ENCODE results near the gene CRTC2.

The CRTC2 gene

DNA sequence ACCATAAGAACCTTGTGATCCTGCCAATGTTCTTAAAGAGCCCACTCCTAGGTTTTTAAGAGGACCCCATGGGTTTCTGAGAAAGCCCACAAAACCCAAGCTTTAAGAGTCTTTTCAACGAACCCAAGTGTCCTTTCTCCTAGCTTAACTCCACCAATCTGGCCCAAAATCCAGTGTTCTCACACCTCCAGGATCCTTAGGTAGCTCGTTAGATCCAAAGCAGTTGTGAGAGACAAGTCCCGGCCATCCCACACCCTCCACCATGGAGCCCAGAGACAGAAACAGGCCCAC lies 13.6 kb downstream of the CRTC2 start:
- H3F3A ChIP-seq (ENCODE audit: low read depth), result no peaks in the 10 kb centered on the region
- H3K27me3 ChIP-seq (ENCODE audit: insufficient read depth, low read length, poor library complexity, severe bottlenecking), result no peaks in the 10 kb centered on the region
- 0 out of 2 replicates have a peak overlapping the region, but pooled peaks have one; percentile 25 for H2AFZ ChIP-seq (ENCODE audit: low read length)
- H3K9ac ChIP-seq (ENCODE audit: low read depth, low read length, poor library complexity, severe bottlenecking), result peak overlapping the region; percentile 91
- TF ChIP-seq, protein P1, sequence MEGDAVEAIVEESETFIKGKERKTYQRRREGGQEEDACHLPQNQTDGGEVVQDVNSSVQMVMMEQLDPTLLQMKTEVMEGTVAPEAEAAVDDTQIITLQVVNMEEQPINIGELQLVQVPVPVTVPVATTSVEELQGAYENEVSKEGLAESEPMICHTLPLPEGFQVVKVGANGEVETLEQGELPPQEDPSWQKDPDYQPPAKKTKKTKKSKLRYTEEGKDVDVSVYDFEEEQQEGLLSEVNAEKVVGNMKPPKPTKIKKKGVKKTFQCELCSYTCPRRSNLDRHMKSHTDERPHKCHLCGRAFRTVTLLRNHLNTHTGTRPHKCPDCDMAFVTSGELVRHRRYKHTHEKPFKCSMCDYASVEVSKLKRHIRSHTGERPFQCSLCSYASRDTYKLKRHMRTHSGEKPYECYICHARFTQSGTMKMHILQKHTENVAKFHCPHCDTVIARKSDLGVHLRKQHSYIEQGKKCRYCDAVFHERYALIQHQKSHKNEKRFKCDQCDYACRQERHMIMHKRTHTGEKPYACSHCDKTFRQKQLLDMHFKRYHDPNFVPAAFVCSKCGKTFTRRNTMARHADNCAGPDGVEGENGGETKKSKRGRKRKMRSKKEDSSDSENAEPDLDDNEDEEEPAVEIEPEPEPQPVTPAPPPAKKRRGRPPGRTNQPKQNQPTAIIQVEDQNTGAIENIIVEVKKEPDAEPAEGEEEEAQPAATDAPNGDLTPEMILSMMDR (conservative IDR thresholded peaks at IDR 0.05; ENCODE audit: low read length), result no peak
- no peak for TF ChIP-seq EZH2phosphoT487 (IDR thresholded peaks at IDR 0.05; ENCODE audit: borderline replicate concordance)
- peaks cover 47% of the 10 kb centered on the region; the same call in 1 of the 2 replicates for H3K36me3 ChIP-seq (ENCODE audit: insufficient read depth, low read length)
- H3K9me2 ChIP-seq (replicated peaks; ENCODE audit: low read depth, low read length), result no peaks in the 10 kb centered on the region
- peaks cover 23% of the 10 kb centered on the region for H4K20me1 ChIP-seq (ENCODE audit: insufficient read depth, low read length, poor library complexity, severe bottlenecking)
- peak overlapping the region; percentile 91 for H3K4me2 ChIP-seq (ENCODE audit: low read depth, low read length, poor library complexity, severe bottlenecking)
- peaks cover 37% of the 10 kb centered on the region for H3K79me2 ChIP-seq (ENCODE audit: insufficient read depth, low read length)
- H3K4me1 ChIP-seq (ENCODE audit: insufficient read depth, low read length, poor library complexity, severe bottlenecking), result peaks cover 21% of the 10 kb centered on the region
- H3K4me3 ChIP-seq (ENCODE audit: low read length, poor library complexity, severe bottlenecking), result peak overlapping the region; percentile 85
- no peaks in the 10 kb centered on the region for H3K9me3 ChIP-seq (ENCODE audit: insufficient read depth, low read depth, low read length)

DNA sequence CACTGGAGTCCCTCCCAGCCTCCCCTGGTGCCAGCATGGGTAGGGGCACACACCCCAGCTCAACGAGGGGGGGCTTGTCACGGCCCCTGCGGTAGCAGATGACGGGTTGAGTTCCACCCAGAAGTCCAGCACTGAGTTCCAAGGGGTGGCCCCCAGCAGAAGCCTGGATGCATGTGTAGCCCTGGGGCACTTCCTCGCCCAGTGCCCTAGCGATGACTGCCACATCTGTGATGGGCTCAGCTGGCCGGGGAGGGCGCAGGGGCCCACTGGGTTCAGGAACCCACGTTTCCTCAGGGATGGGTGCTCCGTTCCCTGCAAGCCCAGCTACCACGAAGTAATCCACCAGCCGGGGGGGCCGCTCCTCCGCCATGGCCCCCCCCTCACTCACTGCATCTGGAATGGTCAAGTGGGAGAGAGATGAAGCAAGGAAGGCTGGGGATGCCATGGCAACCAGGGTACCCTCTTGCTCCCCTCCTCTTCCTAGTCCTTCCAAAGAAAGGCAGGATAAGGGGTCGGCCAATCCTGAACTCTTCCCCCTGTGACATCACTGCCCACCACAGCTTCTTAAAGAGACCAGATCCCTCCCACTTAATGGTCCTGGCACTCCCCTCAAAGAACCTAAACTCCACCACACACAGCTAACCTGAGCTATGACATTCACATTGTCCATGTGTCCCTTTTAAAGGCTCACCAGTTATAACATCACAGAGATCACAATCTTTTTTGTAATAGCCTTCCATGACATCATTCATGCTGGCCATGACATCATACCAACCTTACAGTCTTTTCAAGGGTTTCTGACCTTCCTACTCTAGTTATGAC lies 14.2 kb downstream of the CRTC2 start:
- Histone ChIP-seq H3K36me3 (ENCODE audit: insufficient read depth, low read length) (peaks cover 52% of the 10 kb centered on the region; the same call in 1 of the 2 replicates), H3K4me2 (ENCODE audit: low read depth, low read length, poor library complexity, severe bottlenecking) (peak overlapping the region; percentile 91), H2AFZ (ENCODE audit: low read length) (no peak overlapping the region), H4K20me1 (ENCODE audit: insufficient read depth, low read length, poor library complexity, severe bottlenecking) (peaks cover 23% of the 10 kb centered on the region), H3K9ac (ENCODE audit: low read depth, low read length, poor library complexity, severe bottlenecking) (peak overlapping the region; percentile 91), H3F3A (ENCODE audit: low read depth) (no peaks in the 10 kb centered on the region), H3K4me1 (ENCODE audit: insufficient read depth, low read length, poor library complexity, severe bottlenecking) (peaks cover 21% of the 10 kb centered on the region), H3K27me3 (ENCODE audit: insufficient read depth, low read length, poor library complexity, severe bottlenecking) (no peaks in the 10 kb centered on the region), H3K9me2 (replicated peaks; ENCODE audit: low read depth, low read length) (no peaks in the 10 kb centered on the region), H3K9me3 (ENCODE audit: insufficient read depth, low read depth, low read length) (no peaks in the 10 kb centered on the region), H3K79me2 (ENCODE audit: insufficient read depth, low read length) (peaks cover 37% of the 10 kb centered on the region), H3K4me3 (ENCODE audit: low read length, poor library complexity, severe bottlenecking) (peak overlapping the region; percentile 85)
- TF ChIP-seq, protein P1 (conservative IDR thresholded peaks at IDR 0.05; ENCODE audit: low read length), result no peak
- no peak for TF ChIP-seq EZH2phosphoT487 (IDR thresholded peaks at IDR 0.05; ENCODE audit: borderline replicate concordance)

DNA sequence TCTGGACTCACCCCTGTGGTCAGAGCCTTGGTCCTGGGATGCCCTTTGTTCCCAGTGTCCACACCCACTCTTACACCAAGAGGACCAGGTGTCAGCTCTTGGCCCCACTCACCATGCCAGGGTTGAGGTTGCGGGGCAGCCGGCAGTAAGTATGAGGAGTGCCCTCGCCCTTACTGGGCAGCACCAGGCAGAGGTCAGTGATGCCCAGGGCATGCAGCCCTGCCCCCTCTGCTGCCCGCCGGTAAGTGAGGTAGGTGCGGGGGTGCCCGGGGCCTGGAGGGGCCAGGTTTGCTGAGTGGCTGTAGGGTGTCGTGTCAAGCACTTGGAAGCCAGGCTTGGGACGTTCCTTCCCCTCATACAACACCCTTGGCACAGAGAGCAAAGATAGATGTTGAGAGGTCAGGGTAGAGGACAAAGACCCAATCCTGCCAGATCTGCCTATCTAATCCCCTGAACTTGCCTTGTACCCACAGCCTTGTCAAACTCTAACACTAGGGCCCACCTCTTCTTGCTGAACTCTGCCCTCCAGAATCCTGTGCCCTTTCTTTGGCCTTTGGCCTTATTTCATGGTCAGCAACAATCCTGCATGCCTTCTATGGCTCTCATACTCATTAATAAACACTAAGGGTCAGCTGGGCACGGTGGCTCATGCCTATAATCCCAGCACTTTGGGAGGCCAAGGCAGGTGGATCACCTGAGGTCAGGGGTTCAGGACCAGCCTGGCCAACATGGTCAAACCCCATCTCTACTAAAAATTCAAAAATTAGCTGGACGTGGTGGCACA lies 15.5 kb downstream of the CRTC2 start:
- Histone ChIP-seq H3K4me2 (ENCODE audit: low read depth, low read length, poor library complexity, severe bottlenecking) (no peak overlapping the region), H3K9me2 (replicated peaks; ENCODE audit: low read depth, low read length) (no peaks in the 10 kb centered on the region), H3K79me2 (ENCODE audit: insufficient read depth, low read length) (peaks cover 37% of the 10 kb centered on the region), H3K36me3 (ENCODE audit: insufficient read depth, low read length) (peaks cover 39% of the 10 kb centered on the region; the same call in 1 of the 2 replicates), H3K9me3 (ENCODE audit: insufficient read depth, low read depth, low read length) (no peaks in the 10 kb centered on the region), H3K27me3 (ENCODE audit: insufficient read depth, low read length, poor library complexity, severe bottlenecking) (no peaks in the 10 kb centered on the region), H2AFZ (ENCODE audit: low read length) (no peak overlapping the region), H3K4me3 (ENCODE audit: low read length, poor library complexity, severe bottlenecking) (no peak overlapping the region), H3K4me1 (ENCODE audit: insufficient read depth, low read length, poor library complexity, severe bottlenecking) (peaks cover 21% of the 10 kb centered on the region), H3K9ac (ENCODE audit: low read depth, low read length, poor library complexity, severe bottlenecking) (no peak overlapping the region), H3F3A (ENCODE audit: low read depth) (no peaks in the 10 kb centered on the region), H4K20me1 (ENCODE audit: insufficient read depth, low read length, poor library complexity, severe bottlenecking) (peaks cover 23% of the 10 kb centered on the region)
- TF ChIP-seq, protein P1 (conservative IDR thresholded peaks at IDR 0.05; ENCODE audit: low read length), result no peak
- no peak for TF ChIP-seq EZH2phosphoT487 (IDR thresholded peaks at IDR 0.05; ENCODE audit: borderline replicate concordance)
